K562 (cell line): ENCODE measurements around the gene MICALL2. TPM values are rescaled to one million over a fixed set of nuclear protein-coding genes. Genes with fewer than 3 reads are reported as not detected.

Source experiments
- COPS2 ChIP-seq: fragments of 450-650 bp; conservative IDR thresholded peaks from 2 replicates; pipeline ENCODE4 v1.6.1; 2016; ENCODE audit warnings: mild to moderate bottlenecking, moderate library complexity
- ETS2 ChIP-seq: IDR thresholded peaks from 2 replicates; pipeline ENCODE4 v1.6.1; 2016; ENCODE audit warnings: borderline replicate concordance, missing genetic modification characterization, mild to moderate bottlenecking, moderate library complexity, missing compliant biosample characterization; ENCODE audit not compliant: poor library complexity, severe bottlenecking
- GTF2A2 ChIP-seq: IDR thresholded peaks from 2 replicates; pipeline ENCODE4 v1.6.1; 2016; ENCODE audit warnings: mild to moderate bottlenecking, missing genetic modification characterization, missing compliant biosample characterization
- HCFC1 ChIP-seq: IDR thresholded peaks from 2 replicates; pipeline ENCODE4 v1.6.1; 2012; ENCODE audit warnings: low read depth, low read length, improper control_type of control experiment
- KAT7 ChIP-seq: sonication (generic); formaldehyde crosslinking; IDR thresholded peaks from 2 replicates; pipeline ENCODE4 v1.8.0; 2022; ENCODE audit warnings: missing genetic modification reagents, mild to moderate bottlenecking, borderline replicate concordance
- KDM2B ChIP-seq: fragments of 250-450 bp; sonication (Bioruptor Pico); IDR thresholded peaks from 2 replicates; pipeline ENCODE4 v1.8.0; 2021; ENCODE audit warnings: mild to moderate bottlenecking, moderate library complexity
- KDM5B ChIP-seq: fragments of 200-600 bp; sonication (generic); IDR thresholded peaks from 2 replicates; pipeline ENCODE4 v1.6.1; 2012; ENCODE audit warnings: low read depth, mild to moderate bottlenecking, moderate library complexity, low read length, control low read depth, inconsistent platforms; ENCODE audit not compliant: insufficient replicate concordance
- RBM34 ChIP-seq: fragments of 200-400 bp; formaldehyde crosslinking; IDR thresholded peaks from 2 replicates; pipeline ENCODE4 v1.6.1; 2018; ENCODE audit warnings: low read length, borderline replicate concordance; ENCODE audit not compliant: insufficient read depth
- polyA plus RNA-seq, 8 experiments: library from polyadenylated mRNA; depleted of rRNA in 4 of 8; stranded (reverse) in 5 of 8; unstranded in 3 of 8; fragments of >200 nt; fragmentation: Nextera tagmentation in 2 of 8; fragmentation: Illumina TruSeq in 1 of 8; extraction: Ambion mirVana in 2 of 8; extraction: Trizol in 1 of 8; gene quantifications; 2 replicates each; pipeline versions ENCODE4 v1.2.1 to v1.2.3, GENCODE V29; 2011 to 2014; ENCODE audit warnings: inconsistent platforms in 1 of 8, missing spikeins in 1 of 8
- total RNA-seq, 7 experiments: library from RNA; depleted of rRNA in 6 of 7; stranded (reverse); fragments of >200 nt in 6 of 7; fragmentation: Illumina TruSeq in 2 of 7; extraction: Trizol in 2 of 7; gene quantifications; 2 replicates each; pipeline versions ENCODE4 v1.2.1 to v1.2.3, GENCODE V29; 2011 to 2021; ENCODE audit warnings: low replicate concordance in 1 of 7
- TF ChIP-seq, protein P1 (sequence below): sonication (generic); formaldehyde crosslinking; IDR thresholded peaks from 2 replicates; pipeline ENCODE4 v1.8.0; 2023; ENCODE audit warnings: mild to moderate bottlenecking, missing genetic modification reagents
- TF ChIP-seq, protein P2 (sequence below): fragments of 250-450 bp; sonication (Bioruptor Pico); IDR thresholded peaks from 2 replicates; pipeline ENCODE4 v1.4.0; 2020; ENCODE audit warnings: borderline replicate concordance
- TF ChIP-seq, protein P3 (sequence below), 2 experiments: fragments of 450-650 bp; formaldehyde crosslinking in 1 of 2; IDR thresholded peaks; 2 replicates each; pipeline versions ENCODE4 v1.4.0 to v1.6.1; 2014 to 2020; ENCODE audit warnings: mild to moderate bottlenecking in 2 of 2, borderline replicate concordance in 1 of 2, low read depth in 1 of 2

Gene MICALL2
- total and polyA plus RNA-seq, 9 of the 15 experiments (the other 6 are each of a cell fraction or from before 2014, with no cell fraction given): 1.8 to 103 (median 17.0) TPM

DNA sequence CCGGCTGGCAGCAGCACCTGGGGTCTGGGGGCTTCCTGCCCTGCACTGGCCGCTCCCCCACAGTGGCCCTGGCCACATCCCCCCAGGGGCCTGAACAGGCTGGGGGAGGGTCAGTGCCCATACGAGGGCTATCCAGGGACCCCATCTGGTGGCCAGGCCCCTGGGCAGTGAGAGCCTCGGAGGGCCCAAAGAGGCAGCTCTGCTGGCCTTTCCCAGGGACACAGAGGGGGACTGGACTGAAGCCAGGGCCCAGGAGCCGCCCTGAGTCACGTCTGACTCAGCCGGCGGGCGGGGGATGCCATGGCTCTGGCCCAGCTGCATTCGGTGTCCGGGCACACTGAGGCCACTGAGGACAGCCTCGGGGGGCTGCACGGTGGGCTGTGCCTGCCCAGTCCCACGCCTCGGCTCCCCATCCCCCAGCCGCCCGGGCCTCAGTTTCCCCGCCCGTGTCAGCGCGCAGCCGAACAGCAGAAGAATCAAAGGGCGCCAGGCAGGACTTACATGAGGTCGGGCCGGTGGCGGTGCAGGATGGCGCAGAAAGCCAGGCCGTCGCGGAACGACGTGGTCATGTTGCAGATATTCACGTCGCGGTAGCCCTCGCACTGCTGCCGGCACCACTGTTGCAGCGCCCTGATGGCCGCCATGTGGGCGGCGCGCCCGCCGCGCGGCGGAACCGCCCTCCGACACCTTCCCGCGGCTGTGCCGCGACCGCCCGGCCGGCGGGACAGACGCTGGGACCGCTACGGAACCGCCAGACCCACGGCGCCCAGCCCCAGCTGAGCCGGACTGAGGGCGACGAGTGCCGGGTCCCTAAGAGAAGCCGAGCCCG lies at the start of gene MICALL2 (continued):
- TF ChIP-seq, protein P1, sequence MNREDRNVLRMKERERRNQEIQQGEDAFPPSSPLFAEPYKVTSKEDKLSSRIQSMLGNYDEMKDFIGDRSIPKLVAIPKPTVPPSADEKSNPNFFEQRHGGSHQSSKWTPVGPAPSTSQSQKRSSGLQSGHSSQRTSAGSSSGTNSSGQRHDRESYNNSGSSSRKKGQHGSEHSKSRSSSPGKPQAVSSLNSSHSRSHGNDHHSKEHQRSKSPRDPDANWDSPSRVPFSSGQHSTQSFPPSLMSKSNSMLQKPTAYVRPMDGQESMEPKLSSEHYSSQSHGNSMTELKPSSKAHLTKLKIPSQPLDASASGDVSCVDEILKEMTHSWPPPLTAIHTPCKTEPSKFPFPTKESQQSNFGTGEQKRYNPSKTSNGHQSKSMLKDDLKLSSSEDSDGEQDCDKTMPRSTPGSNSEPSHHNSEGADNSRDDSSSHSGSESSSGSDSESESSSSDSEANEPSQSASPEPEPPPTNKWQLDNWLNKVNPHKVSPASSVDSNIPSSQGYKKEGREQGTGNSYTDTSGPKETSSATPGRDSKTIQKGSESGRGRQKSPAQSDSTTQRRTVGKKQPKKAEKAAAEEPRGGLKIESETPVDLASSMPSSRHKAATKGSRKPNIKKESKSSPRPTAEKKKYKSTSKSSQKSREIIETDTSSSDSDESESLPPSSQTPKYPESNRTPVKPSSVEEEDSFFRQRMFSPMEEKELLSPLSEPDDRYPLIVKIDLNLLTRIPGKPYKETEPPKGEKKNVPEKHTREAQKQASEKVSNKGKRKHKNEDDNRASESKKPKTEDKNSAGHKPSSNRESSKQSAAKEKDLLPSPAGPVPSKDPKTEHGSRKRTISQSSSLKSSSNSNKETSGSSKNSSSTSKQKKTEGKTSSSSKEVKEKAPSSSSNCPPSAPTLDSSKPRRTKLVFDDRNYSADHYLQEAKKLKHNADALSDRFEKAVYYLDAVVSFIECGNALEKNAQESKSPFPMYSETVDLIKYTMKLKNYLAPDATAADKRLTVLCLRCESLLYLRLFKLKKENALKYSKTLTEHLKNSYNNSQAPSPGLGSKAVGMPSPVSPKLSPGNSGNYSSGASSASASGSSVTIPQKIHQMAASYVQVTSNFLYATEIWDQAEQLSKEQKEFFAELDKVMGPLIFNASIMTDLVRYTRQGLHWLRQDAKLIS (CRISPR knock-in tag): no peak
- TF ChIP-seq HCFC1: no peak; the same call in 1 of the 2 replicates
- no peak for TF ChIP-seq KAT7 (CRISPR knock-in tag)
- TF ChIP-seq, protein P2, sequence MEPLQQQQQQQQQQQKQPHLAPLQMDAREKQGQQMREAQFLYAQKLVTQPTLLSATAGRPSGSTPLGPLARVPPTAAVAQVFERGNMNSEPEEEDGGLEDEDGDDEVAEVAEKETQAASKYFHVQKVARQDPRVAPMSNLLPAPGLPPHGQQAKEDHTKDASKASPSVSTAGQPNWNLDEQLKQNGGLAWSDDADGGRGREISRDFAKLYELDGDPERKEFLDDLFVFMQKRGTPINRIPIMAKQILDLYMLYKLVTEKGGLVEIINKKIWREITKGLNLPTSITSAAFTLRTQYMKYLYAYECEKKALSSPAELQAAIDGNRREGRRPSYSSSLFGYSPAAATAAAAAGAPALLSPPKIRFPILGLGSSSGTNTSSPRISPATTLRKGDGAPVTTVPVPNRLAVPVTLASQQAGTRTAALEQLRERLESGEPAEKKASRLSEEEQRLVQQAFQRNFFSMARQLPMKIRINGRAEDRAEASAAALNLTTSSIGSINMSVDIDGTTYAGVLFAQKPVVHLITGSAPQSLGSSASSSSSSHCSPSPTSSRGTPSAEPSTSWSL: no peak
- no peak for TF ChIP-seq KDM2B (CRISPR knock-in tag)
- no peak for TF ChIP-seq COPS2
- TF ChIP-seq, protein P3, sequence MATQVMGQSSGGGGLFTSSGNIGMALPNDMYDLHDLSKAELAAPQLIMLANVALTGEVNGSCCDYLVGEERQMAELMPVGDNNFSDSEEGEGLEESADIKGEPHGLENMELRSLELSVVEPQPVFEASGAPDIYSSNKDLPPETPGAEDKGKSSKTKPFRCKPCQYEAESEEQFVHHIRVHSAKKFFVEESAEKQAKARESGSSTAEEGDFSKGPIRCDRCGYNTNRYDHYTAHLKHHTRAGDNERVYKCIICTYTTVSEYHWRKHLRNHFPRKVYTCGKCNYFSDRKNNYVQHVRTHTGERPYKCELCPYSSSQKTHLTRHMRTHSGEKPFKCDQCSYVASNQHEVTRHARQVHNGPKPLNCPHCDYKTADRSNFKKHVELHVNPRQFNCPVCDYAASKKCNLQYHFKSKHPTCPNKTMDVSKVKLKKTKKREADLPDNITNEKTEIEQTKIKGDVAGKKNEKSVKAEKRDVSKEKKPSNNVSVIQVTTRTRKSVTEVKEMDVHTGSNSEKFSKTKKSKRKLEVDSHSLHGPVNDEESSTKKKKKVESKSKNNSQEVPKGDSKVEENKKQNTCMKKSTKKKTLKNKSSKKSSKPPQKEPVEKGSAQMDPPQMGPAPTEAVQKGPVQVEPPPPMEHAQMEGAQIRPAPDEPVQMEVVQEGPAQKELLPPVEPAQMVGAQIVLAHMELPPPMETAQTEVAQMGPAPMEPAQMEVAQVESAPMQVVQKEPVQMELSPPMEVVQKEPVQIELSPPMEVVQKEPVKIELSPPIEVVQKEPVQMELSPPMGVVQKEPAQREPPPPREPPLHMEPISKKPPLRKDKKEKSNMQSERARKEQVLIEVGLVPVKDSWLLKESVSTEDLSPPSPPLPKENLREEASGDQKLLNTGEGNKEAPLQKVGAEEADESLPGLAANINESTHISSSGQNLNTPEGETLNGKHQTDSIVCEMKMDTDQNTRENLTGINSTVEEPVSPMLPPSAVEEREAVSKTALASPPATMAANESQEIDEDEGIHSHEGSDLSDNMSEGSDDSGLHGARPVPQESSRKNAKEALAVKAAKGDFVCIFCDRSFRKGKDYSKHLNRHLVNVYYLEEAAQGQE (IDR thresholded peaks at IDR 0.05; ENCODE audit: borderline replicate concordance): no peak
- TF ChIP-seq, protein P3 (CRISPR knock-in tag; IDR thresholded peaks at IDR 0.05; ENCODE audit: low read depth): 0 out of 2 replicates have a peak, but pooled peaks have one; percentile 62
- no peak for TF ChIP-seq GTF2A2 (tag)
- no peak for TF ChIP-seq ETS2 (tag)
- peak; percentile 98 for TF ChIP-seq KDM5B
- TF ChIP-seq RBM34: no peak
